ENCODE measurements around the gene FAM168A.

Gene FAM168A

DNA sequence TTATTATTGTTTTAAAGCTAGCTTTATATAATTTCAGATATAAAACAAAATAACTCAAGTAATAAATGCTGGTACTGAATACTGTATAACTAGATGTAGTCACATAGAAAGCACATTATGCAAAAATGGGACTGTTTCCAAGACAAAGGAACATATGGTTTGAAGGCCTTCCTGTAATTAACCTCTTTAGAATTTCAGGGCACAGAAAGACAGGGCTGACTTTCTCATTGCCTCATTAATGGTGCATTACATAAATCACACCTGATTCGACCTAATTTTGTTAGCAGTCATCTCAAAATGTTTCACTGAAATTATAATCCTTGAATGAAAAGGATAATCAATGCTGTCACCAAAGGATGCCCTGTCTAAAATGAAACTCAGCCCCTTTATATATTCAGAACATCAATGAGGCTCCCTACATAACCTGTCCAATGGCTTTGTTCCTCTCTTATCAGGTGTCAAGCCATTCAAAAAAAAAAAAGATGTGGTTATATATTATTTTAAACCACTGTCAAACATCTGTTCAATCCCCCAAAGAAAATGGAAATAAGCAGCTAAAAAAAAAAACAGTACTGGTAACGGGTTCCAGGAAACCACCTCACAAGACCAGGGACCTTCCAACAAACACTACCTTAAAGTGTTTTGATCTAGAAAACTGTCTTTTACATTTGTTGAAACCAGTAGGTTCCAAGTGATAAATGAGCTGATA, 77.4 kb downstream of the FAM168A start:
- DNase-seq (ENCODE audit: low read depth, low spot score): no peak

DNA sequence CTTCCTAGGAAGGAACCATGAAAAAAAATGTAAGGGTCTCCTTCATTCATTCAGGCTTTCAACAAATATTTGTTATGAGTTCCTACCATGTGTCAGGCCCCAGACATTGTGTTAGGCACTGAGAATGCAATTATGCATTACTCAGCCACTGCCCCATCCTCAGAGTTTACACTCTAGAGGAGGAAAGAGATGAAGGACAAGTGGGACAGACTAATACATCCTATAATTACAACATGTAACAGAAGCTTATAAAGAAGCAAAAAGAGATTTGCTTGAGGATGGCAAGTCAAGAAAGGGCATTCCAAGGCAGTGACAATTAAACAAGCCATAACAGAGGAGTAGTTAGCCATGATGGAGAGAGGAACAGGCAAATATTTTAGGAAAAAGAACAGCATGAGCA, 78.6 kb downstream of the FAM168A start:
- no peak for DNase-seq (ENCODE audit: low read depth, low spot score)

DNA sequence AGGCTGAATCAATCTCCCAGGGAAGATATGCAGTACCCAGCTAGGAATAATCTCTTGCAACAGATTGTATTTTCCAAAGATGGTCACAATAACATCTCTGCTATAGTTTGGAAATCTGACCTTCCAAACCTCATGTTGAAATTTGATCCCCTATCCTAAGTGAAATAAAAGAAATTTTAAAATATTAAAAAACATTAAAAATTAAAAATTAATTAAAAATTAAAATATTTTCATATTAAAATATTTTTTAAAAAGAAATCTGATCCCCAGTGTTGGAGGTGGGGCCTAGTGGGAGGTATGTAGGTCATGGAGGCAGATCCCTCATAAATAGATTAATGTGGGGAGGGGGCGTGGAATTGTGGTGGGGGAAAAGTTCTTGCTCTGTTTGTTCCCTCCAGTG, 79.7 kb downstream of the FAM168A start:
- no peak for DNase-seq (ENCODE audit: low read depth, low spot score)

- DNase-seq (ENCODE audit: low read depth, low spot score): no peak
These were observed 81.8 kb downstream of the FAM168A start for GRCh38 chr11:73516080-73516479.

- DNase-seq (ENCODE audit: low read depth, low spot score): no peak
These were observed 84.2 kb downstream of the FAM168A start for GRCh38 chr11:73513707-73514106.

DNA sequence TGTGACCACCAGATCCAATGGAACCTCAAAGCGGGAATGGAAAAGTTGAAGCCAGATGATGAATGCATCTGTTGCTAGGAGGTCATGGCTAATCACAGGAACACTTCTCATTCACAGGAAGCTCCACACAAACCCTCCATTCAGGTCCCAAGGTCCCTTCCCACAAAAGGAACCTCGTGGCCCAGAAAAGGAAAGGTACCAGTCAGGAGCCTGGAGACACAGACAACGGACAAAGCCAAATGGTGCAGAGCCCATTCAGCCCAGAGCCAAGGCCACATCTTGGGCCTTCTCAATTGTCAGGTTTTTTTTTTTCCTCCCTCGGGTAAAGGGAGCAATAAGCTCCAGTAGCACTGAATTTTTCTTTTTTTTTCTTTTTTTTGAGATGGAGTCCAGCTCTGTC, 87.0 kb downstream of the FAM168A start:
- DNase-seq (ENCODE audit: low read depth, low spot score): no peak

GRCh38 chr11:73510106-73510505, 87.8 kb downstream of the FAM168A start:
- DNase-seq (ENCODE audit: low read depth, low spot score): no peak

GRCh38 chr11:73509188-73509587, 88.7 kb downstream of the FAM168A start:
- DNase-seq (ENCODE audit: low read depth, low spot score): no peak

DNA sequence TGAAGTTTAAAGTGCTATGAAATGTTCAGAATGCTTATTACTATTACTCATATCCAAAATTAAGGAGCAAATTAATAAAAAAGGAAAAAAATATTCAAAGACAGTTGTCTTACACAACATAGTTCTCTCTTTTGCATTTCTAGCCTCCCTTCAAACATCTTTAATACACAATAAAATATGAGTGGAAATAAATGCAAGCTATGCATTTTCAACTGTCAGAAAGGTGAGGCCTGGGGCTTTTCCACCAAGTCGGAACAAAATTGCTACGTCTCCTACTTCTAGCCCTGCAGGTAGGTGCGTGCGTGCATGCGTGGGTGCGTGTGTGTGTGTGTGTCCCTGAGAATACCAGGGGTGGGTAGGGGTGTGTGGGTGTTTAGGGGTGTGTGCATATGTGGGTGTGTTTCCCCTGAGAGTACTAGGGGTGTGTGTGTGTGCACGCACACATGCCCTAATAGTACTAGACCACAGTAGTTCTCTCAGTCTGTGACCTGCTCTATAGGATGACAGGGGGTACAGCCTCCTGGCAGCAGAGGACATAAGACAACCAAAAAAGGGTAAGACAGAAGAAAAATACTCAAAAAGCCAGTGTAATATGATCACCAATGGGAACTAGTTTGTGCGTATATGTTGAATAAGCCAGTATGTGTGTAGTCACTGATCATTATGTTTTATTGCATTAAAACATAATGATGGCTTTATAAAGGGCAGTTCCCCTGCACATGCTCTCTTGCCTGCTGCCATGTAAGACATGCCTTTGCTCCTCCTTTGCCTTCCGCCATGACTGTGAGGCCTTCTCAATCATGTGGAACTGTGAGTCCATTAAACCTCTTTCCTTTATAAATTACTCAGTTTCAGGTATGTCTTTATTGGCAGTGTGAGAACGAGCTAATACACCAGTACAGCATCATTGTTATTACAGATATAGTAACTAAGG, 89.4 kb downstream of the FAM168A start:
- DNase-seq (ENCODE audit: low read depth, low spot score): no peak

- DNase-seq (ENCODE audit: low read depth, low spot score): no peak
These were observed 90.8 kb downstream of the FAM168A start for GRCh38 chr11:73507086-73507485.

DNA sequence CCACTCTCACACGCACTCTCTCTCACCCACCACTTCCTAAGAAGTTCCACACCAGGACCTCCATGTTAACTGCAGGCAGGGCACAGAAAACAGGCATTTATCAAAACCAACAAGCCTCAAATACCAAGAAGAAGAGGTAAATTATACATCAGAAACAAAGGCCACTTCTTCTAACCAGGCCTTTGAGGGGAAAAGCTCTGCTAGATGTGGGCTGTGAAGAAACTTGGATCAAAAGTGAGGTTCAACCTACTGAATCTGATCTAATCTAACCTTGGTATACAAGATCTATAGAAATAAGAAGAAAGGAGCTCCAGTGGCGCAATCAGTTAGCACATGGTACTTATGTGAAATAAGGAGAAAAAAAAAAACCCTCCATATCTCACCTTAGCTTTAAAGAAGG, 91.9 kb downstream of the FAM168A start:
- DNase-seq (ENCODE audit: low read depth, low spot score): no peak

- DNase-seq (ENCODE audit: low read depth, low spot score): no peak
These were observed 99.6 kb downstream of the FAM168A start for GRCh38 chr11:73498343-73498742.

- no peak for DNase-seq (ENCODE audit: low read depth, low spot score)
These were observed 101.8 kb downstream of the FAM168A start for GRCh38 chr11:73496134-73496533.

GRCh38 chr11:73495731-73496130, 102.2 kb downstream of the FAM168A start:
- no peak for DNase-seq (ENCODE audit: low read depth, low spot score)

- no peak for DNase-seq (ENCODE audit: low read depth, low spot score)
These were observed 103.8 kb downstream of the FAM168A start for GRCh38 chr11:73493956-73494598.

GRCh38 chr11:73481626-73482025, 116.3 kb downstream of the FAM168A start:
- no peak for DNase-seq (ENCODE audit: low read depth, low spot score)

DNA sequence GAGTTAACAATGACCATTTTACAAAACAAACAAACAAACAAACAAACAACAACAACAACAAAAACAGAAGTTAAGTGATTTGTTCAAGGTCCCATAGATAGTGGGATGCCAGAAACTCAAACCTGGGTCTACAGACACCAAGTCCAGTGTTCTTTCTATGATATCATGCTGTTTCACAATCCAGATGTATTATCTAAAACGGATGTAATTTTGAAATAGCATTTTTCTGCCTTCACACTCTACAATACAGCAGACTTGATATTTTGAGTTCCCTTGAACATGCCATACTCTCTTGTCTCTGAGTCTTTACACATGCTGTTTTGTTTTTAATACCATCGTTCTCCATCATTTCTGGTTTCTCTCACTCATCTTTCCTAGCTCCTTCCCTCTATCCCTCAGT, 117.2 kb downstream of the FAM168A start:
- no peak for DNase-seq (ENCODE audit: low read depth, low spot score)

DNA sequence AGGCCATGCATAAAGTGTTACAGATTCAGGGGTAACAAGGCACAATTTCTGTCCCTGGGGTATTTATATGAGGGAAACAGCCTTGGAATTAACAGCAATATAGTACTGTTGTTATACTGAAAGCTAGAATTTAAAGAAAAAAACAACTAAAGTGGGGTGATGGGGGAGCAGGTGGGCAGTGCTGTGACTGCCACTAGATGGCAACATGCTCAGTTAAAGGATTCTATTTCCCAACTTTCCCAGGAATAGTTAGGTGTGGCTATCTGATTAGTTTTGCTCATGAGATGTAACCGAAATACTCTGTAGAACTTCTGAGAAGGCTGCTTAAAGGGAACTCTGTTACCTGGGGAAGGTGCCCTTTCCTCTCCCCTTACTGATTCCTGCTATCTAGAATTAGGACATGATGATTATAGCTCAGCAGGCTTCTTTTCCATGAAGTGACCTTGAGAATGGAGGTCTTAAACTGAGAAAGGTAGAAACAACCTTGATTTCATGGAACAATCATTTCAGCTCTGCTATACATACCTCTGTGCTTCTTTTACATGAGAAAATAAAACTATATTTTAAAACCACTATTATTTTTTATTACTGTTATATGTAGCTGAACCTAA, 119.1 kb downstream of the FAM168A start:
- no peak for DNase-seq (ENCODE audit: low read depth, low spot score)

DNA sequence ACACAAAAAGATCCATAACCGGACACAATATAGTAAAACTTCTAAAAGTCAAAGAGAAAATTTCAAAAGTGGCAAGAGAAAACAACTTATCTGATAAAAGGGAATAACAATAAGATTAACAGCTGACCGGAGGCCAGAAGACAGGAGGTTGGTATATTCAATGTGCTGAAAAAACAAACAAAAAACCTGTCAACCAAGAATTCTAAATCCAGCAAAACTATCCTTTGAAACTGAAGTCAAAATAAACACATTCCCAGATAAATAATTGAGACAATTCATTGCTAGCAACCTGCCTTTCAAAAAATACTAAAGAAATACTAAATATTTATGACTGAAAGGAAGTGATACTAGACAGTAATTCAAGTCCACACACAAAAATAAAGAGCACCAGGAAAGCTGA, 120.4 kb downstream of the FAM168A start:
- DNase-seq (ENCODE audit: low read depth, low spot score): no peak

DNA sequence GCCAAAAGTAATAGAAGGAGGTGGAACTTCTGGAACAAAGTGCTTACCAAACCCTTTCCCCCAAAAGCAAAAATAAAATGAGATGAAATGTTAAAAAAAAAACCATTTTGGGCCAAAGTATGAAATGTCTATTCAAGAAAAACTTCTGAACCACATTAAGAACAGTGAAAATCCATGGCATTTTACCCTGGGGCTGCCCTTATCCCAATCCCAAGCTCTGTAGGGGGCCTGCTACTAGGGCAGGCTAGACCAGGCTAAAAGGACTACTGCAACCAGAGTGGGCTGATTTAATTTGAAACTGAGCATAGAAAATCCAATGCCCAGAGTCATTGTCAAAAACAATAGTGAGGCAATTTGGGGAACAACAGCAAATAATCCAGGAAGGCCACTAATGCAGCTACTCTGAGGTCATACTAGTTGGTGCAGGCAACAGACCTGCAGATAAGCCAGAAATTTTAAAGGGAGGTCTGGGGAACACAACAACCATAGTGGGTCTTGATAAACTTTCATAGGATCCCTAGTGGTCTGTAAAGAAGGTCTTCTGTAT, 122.3 kb downstream of the FAM168A start:
- no peak for DNase-seq (ENCODE audit: low read depth, low spot score)

DNA sequence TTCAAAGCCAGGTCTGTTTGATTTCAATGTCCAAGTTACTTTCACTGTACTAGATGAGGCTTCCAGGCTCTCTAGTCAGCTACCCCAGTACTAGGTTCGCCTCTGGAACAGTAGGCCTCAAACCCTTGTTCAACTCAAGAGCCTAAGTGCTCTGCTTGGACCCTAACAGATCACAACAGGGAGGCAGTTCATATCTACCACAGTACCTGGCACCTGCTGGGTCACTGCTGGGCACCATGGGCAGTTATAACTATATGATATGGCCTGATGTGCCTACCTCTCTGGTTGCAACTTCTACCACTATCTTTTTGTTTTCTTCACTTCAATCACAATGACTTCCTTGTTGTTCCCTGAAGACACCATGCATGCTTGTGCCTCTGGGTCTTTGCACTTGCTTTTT, 124.7 kb downstream of the FAM168A start:
- no peak for DNase-seq (ENCODE audit: low read depth, low spot score)
